Small intestine (tissue), 7 donors: ENCODE measurements around the gene KIZ. TPM values are rescaled to one million over a fixed set of nuclear protein-coding genes. Genes with fewer than 3 reads are reported as not detected.

Experiments used
- DNase-seq, 2 donors: peaks; one replicate each; pipeline versions ENCODE4 v3.0.0 to v3.0.0-alpha.2; 2013
- FAIRE-seq: peaks from 2 replicates; lab custom pipeline; 2012; peaks lifted over from hg19 to GRCh38; lab: Jason Lieb, UNC
- H3K27ac ChIP-seq, 3 donors: one replicate each; pipeline ENCODE4 v1.5.1; 2013; ENCODE audit warnings: low read length in 2 of 3, mild to moderate bottlenecking in 2 of 3, control low read depth in 1 of 3, inconsistent platforms in 1 of 3, low read depth in 1 of 3, moderate library complexity in 1 of 3
- H3K27me3 ChIP-seq, 3 donors: one replicate each; pipeline ENCODE4 v1.6.1; 2013; ENCODE audit warnings: low read length in 3 of 3, inconsistent platforms in 1 of 3; ENCODE audit not compliant: control insufficient read depth in 3 of 3, insufficient read depth in 3 of 3
- H3K36me3 ChIP-seq, 3 donors: one replicate each; pipeline ENCODE4 v1.6.1; 2013; ENCODE audit warnings: low read length in 3 of 3, inconsistent platforms in 1 of 3, low read depth in 1 of 3, mild to moderate bottlenecking in 1 of 3, moderate library complexity in 1 of 3; ENCODE audit not compliant: control insufficient read depth in 3 of 3, insufficient read depth in 2 of 3
- H3K4me1 ChIP-seq, 3 donors: one replicate each; pipeline ENCODE4 v1.6.1; 2013; ENCODE audit warnings: low read length in 2 of 3, inconsistent platforms in 1 of 3, low read depth in 1 of 3, mild to moderate bottlenecking in 1 of 3, moderate library complexity in 1 of 3; ENCODE audit not compliant: control insufficient read depth in 3 of 3, insufficient read depth in 2 of 3
- H3K4me3 ChIP-seq, 3 donors: one replicate each; pipeline ENCODE4 v1.5.1; 2013; ENCODE audit warnings: low read length in 3 of 3, control low read depth in 1 of 3, inconsistent platforms in 1 of 3, low read depth in 1 of 3, mild to moderate bottlenecking in 1 of 3, moderate library complexity in 1 of 3
- H3K9me3 ChIP-seq, 2 donors: one replicate each; pipeline ENCODE4 v1.6.1; 2013; ENCODE audit warnings: low read depth in 1 of 2, low read length in 1 of 2; ENCODE audit not compliant: control insufficient read depth in 2 of 2, insufficient read depth in 1 of 2
- WGBS, 3 donors: extraction: QIAGEN DNeasy Blood & Tissue Kit; methylation state at CpG; one replicate each; pipeline ENCODE4 v1.1.7; 2013; 5-methylcytosine and 5-hydroxymethylcytosine counted together
- polyA plus RNA-seq, 4 donors: library from polyadenylated mRNA; stranded (reverse) in 3 of 4; unstranded in 1 of 4; fragments of 200-250 nt in 3 of 4; fragments of 120-200 nt in 1 of 4; gene quantifications; one replicate each; pipeline versions ENCODE4 v1.2.1 to v1.2.3, GENCODE V29; 2013
- donor health status: healthy with polysubstance abuse.
- donor health status: control.
- donor health status: control.
- donor health status: Bipolar disorder and iron deficiency.
- donor health status: healthy.

KIZ gene
- polyA plus RNA-seq, 4 donors, result 11.7 to 38.4 (median 20.1) TPM

- H3K27ac ChIP-seq, result no peak overlapping the region
- H3K9me3 ChIP-seq, result no peaks in the 10 kb centered on the region
- no peak for DNase-seq
- 74 to 80% (median 79%) methylated on average over 1 of the region's 1 CpG for WGBS, 3 donors
- no peak for FAIRE-seq
- H3K36me3 ChIP-seq, result peaks cover 0 to 2% (median 0%) of the 10 kb centered on the region in 3 donors
- no peaks in the 10 kb centered on the region for H3K27me3 ChIP-seq
- H3K4me3 ChIP-seq, result no peak overlapping the region
- no peaks in the 10 kb centered on the region for H3K4me1 ChIP-seq
Observed at GRCh38 chr20:21190869-21191268, 65.0 kb downstream of the KIZ start.

GRCh38 chr20:21191839-21192238, 66.0 kb downstream of the KIZ start:
- WGBS, 3 donors, result 62 to 96% (median 80%) methylated on average over 5 of the region's 5 CpGs
- FAIRE-seq (no peak), DNase-seq (peak in 1 of 2 donors; percentile 5)
- no peaks in the 10 kb centered on the region for H3K27me3 ChIP-seq
- no peaks in the 10 kb centered on the region for H3K4me1 ChIP-seq
- peaks cover 0 to 2% (median 0%) of the 10 kb centered on the region in 3 donors for H3K36me3 ChIP-seq
- no peak overlapping the region for H3K4me3 ChIP-seq
- H3K9me3 ChIP-seq, result no peaks in the 10 kb centered on the region
- no peak overlapping the region for H3K27ac ChIP-seq

- H3K4me1 ChIP-seq, result no peaks in the 10 kb centered on the region
- no peaks in the 10 kb centered on the region for H3K27me3 ChIP-seq
- no peak overlapping the region for H3K4me3 ChIP-seq
- no peak for FAIRE-seq
- 66 to 75% (median 72%) methylated on average over 2 of the region's 2 CpGs for WGBS, 3 donors
- H3K9me3 ChIP-seq, result no peaks in the 10 kb centered on the region
- no peak for DNase-seq
- H3K36me3 ChIP-seq, result peaks cover 0 to 7% (median 4%) of the 10 kb centered on the region in 3 donors
- H3K27ac ChIP-seq, result no peak overlapping the region
Observed at GRCh38 chr20:21202259-21202658, 76.4 kb downstream of the KIZ start.

- no peak for DNase-seq
- H3K9me3 ChIP-seq, result no peaks in the 10 kb centered on the region
- no peaks in the 10 kb centered on the region for H3K4me1 ChIP-seq
- WGBS, 3 donors, result 84 to 91% (median 86%) methylated on average over 4 of the region's 4 CpGs
- no peak overlapping the region for H3K27ac ChIP-seq
- H3K36me3 ChIP-seq, result peaks cover 0 to 7% (median 4%) of the 10 kb centered on the region in 3 donors
- no peak overlapping the region for H3K4me3 ChIP-seq
- no peaks in the 10 kb centered on the region for H3K27me3 ChIP-seq
- no peak for FAIRE-seq
Observed at GRCh38 chr20:21203088-21203656, 77.3 kb downstream of the KIZ start.

- no peak overlapping the region for H3K4me3 ChIP-seq
- 84 to 86% (median 85%) methylated on average over 3 of the region's 3 CpGs for WGBS, 3 donors
- no peak for DNase-seq
Observed at GRCh38 chr20:21206584-21206983, 80.7 kb downstream of the KIZ start.

GRCh38 chr20:21208999-21209398, 83.1 kb downstream of the KIZ start:
- DNase-seq (no peak), FAIRE-seq (no peak)
- no peak overlapping the region for H3K27ac ChIP-seq
- H3K4me3 ChIP-seq, result no peak overlapping the region
- no peaks in the 10 kb centered on the region for H3K9me3 ChIP-seq
- H3K36me3 ChIP-seq, result peaks cover 4 to 9% (median 4%) of the 10 kb centered on the region in 3 donors
- no peaks in the 10 kb centered on the region for H3K27me3 ChIP-seq
- H3K4me1 ChIP-seq, result no peaks in the 10 kb centered on the region
- 50 to 74% (median 65%) methylated on average over 3 of the region's 3 CpGs for WGBS, 3 donors

More at GRCh38 chr20:21206584-21206983, 80.7 kb downstream of the KIZ start:
- no peaks in the 10 kb centered on the region for H3K4me1 ChIP-seq
- no peak for FAIRE-seq
- peaks cover 2 to 7% (median 4%) of the 10 kb centered on the region in 3 donors for H3K36me3 ChIP-seq
- no peak overlapping the region for H3K27ac ChIP-seq
- no peaks in the 10 kb centered on the region for H3K9me3 ChIP-seq
- no peaks in the 10 kb centered on the region for H3K27me3 ChIP-seq

- Histone ChIP-seq H3K4me3 (no peak overlapping the region), H3K36me3 (peaks cover 4 to 9% (median 4%) of the 10 kb centered on the region in 3 donors), H3K9me3 (no peaks in the 10 kb centered on the region), H3K27me3 (no peaks in the 10 kb centered on the region), H3K4me1 (no peaks in the 10 kb centered on the region), H3K27ac (no peak overlapping the region)
- WGBS, 3 donors, result 97 to 100% (median 98%) methylated on average over 1 of the region's 1 CpG
- no peak for DNase-seq
- FAIRE-seq, result no peak
Observed at GRCh38 chr20:21209668-21210067, 83.8 kb downstream of the KIZ start.

- H3K27ac ChIP-seq, result no peak overlapping the region
- H3K4me1 ChIP-seq, result no peaks in the 10 kb centered on the region
- H3K9me3 ChIP-seq, result no peaks in the 10 kb centered on the region
- DNase-seq (no peak), FAIRE-seq (no peak)
- 81 to 91% (median 85%) methylated on average over 2 of the region's 2 CpGs for WGBS, 3 donors
- no peak overlapping the region for H3K4me3 ChIP-seq
- peaks cover 0 to 6% (median 2%) of the 10 kb centered on the region in 3 donors for H3K36me3 ChIP-seq
- no peaks in the 10 kb centered on the region for H3K27me3 ChIP-seq
Observed at GRCh38 chr20:21213691-21214090, 87.8 kb downstream of the KIZ start.

- FAIRE-seq, result no peak
- Histone ChIP-seq H3K9me3 (no peaks in the 10 kb centered on the region), H3K27me3 (no peaks in the 10 kb centered on the region), H3K4me1 (no peaks in the 10 kb centered on the region), H3K36me3 (peaks cover 0 to 6% (median 2%) of the 10 kb centered on the region in 3 donors), H3K4me3 (no peak overlapping the region), H3K27ac (no peak overlapping the region)
- DNase-seq, result no peak
- 86 to 93% (median 90%) methylated on average over 1 of the region's 1 CpG for WGBS, 3 donors
Observed at GRCh38 chr20:21214431-21214830, 88.5 kb downstream of the KIZ start.
